Measurements from ENCODE around the gene REXO1.

DNA sequence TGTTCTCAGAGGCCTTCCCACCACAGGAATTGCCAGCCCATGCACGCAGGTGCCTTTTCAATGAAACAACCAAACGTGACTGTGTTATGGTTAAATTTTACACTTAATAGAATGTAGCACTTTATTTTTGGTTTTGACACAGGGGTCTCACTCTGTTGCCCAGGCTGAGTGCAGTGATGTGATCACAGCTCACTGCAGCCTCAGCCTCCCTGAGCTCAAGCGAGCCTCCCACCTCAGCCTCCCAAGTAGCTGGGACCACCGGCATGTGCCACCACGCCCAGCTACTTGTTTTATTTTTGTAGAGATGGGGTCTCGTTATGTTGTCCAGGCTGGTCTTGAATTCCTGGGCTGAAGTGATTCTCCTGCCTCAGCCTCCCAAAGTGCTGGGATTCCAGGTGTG is 43.4 kb downstream of the REXO1 start:
- TF ChIP-seq, protein P1, sequence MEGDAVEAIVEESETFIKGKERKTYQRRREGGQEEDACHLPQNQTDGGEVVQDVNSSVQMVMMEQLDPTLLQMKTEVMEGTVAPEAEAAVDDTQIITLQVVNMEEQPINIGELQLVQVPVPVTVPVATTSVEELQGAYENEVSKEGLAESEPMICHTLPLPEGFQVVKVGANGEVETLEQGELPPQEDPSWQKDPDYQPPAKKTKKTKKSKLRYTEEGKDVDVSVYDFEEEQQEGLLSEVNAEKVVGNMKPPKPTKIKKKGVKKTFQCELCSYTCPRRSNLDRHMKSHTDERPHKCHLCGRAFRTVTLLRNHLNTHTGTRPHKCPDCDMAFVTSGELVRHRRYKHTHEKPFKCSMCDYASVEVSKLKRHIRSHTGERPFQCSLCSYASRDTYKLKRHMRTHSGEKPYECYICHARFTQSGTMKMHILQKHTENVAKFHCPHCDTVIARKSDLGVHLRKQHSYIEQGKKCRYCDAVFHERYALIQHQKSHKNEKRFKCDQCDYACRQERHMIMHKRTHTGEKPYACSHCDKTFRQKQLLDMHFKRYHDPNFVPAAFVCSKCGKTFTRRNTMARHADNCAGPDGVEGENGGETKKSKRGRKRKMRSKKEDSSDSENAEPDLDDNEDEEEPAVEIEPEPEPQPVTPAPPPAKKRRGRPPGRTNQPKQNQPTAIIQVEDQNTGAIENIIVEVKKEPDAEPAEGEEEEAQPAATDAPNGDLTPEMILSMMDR (IDR thresholded peaks at IDR 0.05; ENCODE audit: control extremely low read depth in 1 of 3, insufficient read depth in 1 of 3, low read depth in 1 of 3, low read length in 3 of 3): no peak
- no peak for TF ChIP-seq JUND (IDR thresholded peaks at IDR 0.05; ENCODE audit: low read length)
- TF ChIP-seq POLR2A (IDR thresholded peaks at IDR 0.05; ENCODE audit: control extremely low read depth in 1 of 2, low read depth in 2 of 2, low read length in 2 of 2): no peak
- TF ChIP-seq POLR2AphosphoS5 (IDR thresholded peaks at IDR 0.05; ENCODE audit: low read depth, low read length): no peak
- no peak for TF ChIP-seq USF2 (IDR thresholded peaks at IDR 0.05; ENCODE audit: low read length)
- no peak for TF ChIP-seq POU5F1 (IDR thresholded peaks at IDR 0.05; ENCODE audit: low read depth, low read length)
- no peak for TF ChIP-seq PHF8 (conservative IDR thresholded peaks at IDR 0.05; ENCODE audit: low read depth, low read length)
- no peak for TF ChIP-seq RAD21 (IDR thresholded peaks at IDR 0.05 in 1 of 2, conservative IDR thresholded peaks at IDR 0.05 in 1 of 2; ENCODE audit: low read depth in 2 of 2, low read length in 2 of 2)

Measured in H1 (cell line).